Measurements from ENCODE around the gene ANXA6. TPM values are rescaled to one million over a fixed set of nuclear protein-coding genes. Genes with fewer than 3 reads are reported as not detected.

ANXA6 gene
- total and polyA plus RNA-seq, 2 donors (not counting 1 experiment from before 2014, with no cell fraction given), result 136 to 300 TPM

DNA sequence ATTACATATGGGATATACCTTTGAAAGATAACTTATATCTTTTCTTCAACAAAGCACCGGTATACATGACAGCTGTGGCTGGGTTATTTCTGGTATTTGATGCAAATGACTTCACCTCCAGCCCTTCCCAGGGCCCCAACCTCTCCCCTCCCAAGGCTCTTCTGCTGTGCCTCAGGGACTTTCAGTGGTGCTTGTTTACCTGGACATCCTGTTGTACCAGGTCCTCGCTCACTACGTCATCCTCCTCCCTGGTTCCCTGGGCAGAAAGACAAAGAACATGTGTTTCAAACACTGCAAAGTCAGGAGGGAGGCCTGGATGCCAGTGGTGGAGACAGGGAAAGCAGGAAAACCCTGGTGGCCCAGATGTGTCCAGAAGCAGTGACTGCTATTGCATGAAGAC is 23.4 kb downstream of the ANXA6 start:
- Mint-ChIP-seq H3K4me1 (peaks cover 81% of the 10 kb centered on the region), H3K27me3 (no peaks in the 10 kb centered on the region), H3K9me3 (ENCODE audit: insufficient read depth) (no peaks in the 10 kb centered on the region), H3K27ac (peak overlapping the region; percentile 87), H3K4me3 (peak overlapping the region; percentile 62)
- H3K9ac ChIP-seq (ENCODE audit: low read length), result no peak overlapping the region
- TF ChIP-seq, protein P1, sequence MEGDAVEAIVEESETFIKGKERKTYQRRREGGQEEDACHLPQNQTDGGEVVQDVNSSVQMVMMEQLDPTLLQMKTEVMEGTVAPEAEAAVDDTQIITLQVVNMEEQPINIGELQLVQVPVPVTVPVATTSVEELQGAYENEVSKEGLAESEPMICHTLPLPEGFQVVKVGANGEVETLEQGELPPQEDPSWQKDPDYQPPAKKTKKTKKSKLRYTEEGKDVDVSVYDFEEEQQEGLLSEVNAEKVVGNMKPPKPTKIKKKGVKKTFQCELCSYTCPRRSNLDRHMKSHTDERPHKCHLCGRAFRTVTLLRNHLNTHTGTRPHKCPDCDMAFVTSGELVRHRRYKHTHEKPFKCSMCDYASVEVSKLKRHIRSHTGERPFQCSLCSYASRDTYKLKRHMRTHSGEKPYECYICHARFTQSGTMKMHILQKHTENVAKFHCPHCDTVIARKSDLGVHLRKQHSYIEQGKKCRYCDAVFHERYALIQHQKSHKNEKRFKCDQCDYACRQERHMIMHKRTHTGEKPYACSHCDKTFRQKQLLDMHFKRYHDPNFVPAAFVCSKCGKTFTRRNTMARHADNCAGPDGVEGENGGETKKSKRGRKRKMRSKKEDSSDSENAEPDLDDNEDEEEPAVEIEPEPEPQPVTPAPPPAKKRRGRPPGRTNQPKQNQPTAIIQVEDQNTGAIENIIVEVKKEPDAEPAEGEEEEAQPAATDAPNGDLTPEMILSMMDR (IDR thresholded peaks at IDR 0.05), result no peak
- TF ChIP-seq EZH2 (IDR thresholded peaks at IDR 0.05; ENCODE audit: borderline replicate concordance, insufficient read depth, low read depth, low read length, poor library complexity, severe bottlenecking), result no peak
- DNase-seq, result no peak
- intact Hi-C loops (cut with micrococcal nuclease), result no loop called here
- CTCF ChIA-PET, result interaction anchor here (1.4 to 48.0 kb wide), 5 partner anchors 7 to 105 kb away, joined by 5 to 1701 read pairs (median 14); partner anchors contain the start of gene ANXA6
- H3K27ac ChIP-seq (ENCODE audit: low read length in 2 of 2), result peak overlapping the region; percentile 48 to 70
- peaks cover 5 to 94% of the 10 kb centered on the region in 2 experiments for H3K36me3 ChIP-seq (replicated peaks in 1 of 2; ENCODE audit: control extremely low read depth in 1 of 2, control insufficient read depth in 1 of 2, extremely low read depth in 1 of 2, insufficient read depth in 2 of 2, low read length in 1 of 2)
- H3K27me3 ChIP-seq (replicated peaks in 1 of 4; ENCODE audit: control extremely low read depth in 1 of 4, control insufficient read depth in 3 of 4, insufficient read depth in 4 of 4, low read length in 3 of 4), result no peaks in the 10 kb centered on the region
- peak overlapping the region; percentile 33 for H3K4me2 ChIP-seq (replicated peaks; ENCODE audit: low read depth, low read length, poor library complexity, severe bottlenecking)
- 60% methylated on average over 1 of the region's 3 CpGs for WGBS (ENCODE audit: insufficient coverage)
- peak; percentile 37 for ATAC-seq (ENCODE audit: low read depth)
- no peaks in the 10 kb centered on the region for H4K20me1 ChIP-seq (ENCODE audit: control insufficient read depth, insufficient read depth, low read length, poor library complexity, severe bottlenecking)
- H3K79me2 ChIP-seq (ENCODE audit: control insufficient read depth, insufficient read depth, low read length), result peaks cover 48% of the 10 kb centered on the region
- POLR2A ChIA-PET, result interaction anchor here (0.8 to 2.2 kb wide), 2 partner anchors 8 to 20 kb away, joined by 3 to 8 read pairs; no protein-coding TSS in a partner anchor
- peaks cover 40 to 76% of the 10 kb centered on the region in 2 donors for H3K4me1 ChIP-seq (ENCODE audit: control insufficient read depth in 2 of 2, insufficient read depth in 2 of 2, low read length in 2 of 2)
- H3K4me3 ChIP-seq (ENCODE audit: control extremely low read depth in 1 of 5, extremely low read depth in 1 of 5, insufficient read depth in 1 of 5, low read depth in 2 of 5, low read length in 4 of 5), result peak overlapping the region in 1 of 5 experiments; percentile 7
- H3K9me3 ChIP-seq (ENCODE audit: control extremely low read depth in 1 of 3, control insufficient read depth in 2 of 3, insufficient read depth in 1 of 3, low read length in 2 of 3), result no peaks in the 10 kb centered on the region
- H2AFZ ChIP-seq (ENCODE audit: insufficient read depth, low read depth, low read length, poor library complexity, severe bottlenecking), result no peak overlapping the region

- peak overlapping the region; percentile 33 for H3K4me2 ChIP-seq (replicated peaks; ENCODE audit: low read depth, low read length, poor library complexity, severe bottlenecking)
- H3K27me3 ChIP-seq (replicated peaks in 1 of 4; ENCODE audit: control extremely low read depth in 1 of 4, control insufficient read depth in 3 of 4, insufficient read depth in 4 of 4, low read length in 3 of 4), result no peaks in the 10 kb centered on the region
- no peak for TF ChIP-seq EZH2 (IDR thresholded peaks at IDR 0.05; ENCODE audit: borderline replicate concordance, insufficient read depth, low read depth, low read length, poor library complexity, severe bottlenecking)
- TF ChIP-seq, protein P1 (IDR thresholded peaks at IDR 0.05), result no peak
- no peak overlapping the region for H2AFZ ChIP-seq (ENCODE audit: insufficient read depth, low read depth, low read length, poor library complexity, severe bottlenecking)
- no peaks in the 10 kb centered on the region for H4K20me1 ChIP-seq (ENCODE audit: control insufficient read depth, insufficient read depth, low read length, poor library complexity, severe bottlenecking)
- peaks cover 45% of the 10 kb centered on the region for H3K79me2 ChIP-seq (ENCODE audit: control insufficient read depth, insufficient read depth, low read length)
- ATAC-seq (ENCODE audit: low read depth) (peak; percentile 57), DNase-seq (peak; percentile 73)
- H3K4me1 ChIP-seq (ENCODE audit: control insufficient read depth in 2 of 2, insufficient read depth in 2 of 2, low read length in 2 of 2), result peaks cover 47 to 76% of the 10 kb centered on the region in 2 donors
- POLR2A ChIA-PET, result interaction anchor here (0.7 to 2.4 kb wide), 3 partner anchors 9 to 106 kb away, joined by 3 to 7 read pairs (median 4); no protein-coding TSS in a partner anchor
- CTCF ChIA-PET, result interaction anchor here (1.5 to 48.0 kb wide), 6 partner anchors 6 to 119 kb away, joined by 3 to 1701 read pairs (median 12); partner anchors contain the start of gene ANXA6
- Mint-ChIP-seq H3K9me3 (ENCODE audit: insufficient read depth) (no peaks in the 10 kb centered on the region), H3K27me3 (no peaks in the 10 kb centered on the region), H3K4me3 (peak overlapping the region; percentile 63), H3K4me1 (peaks cover 82% of the 10 kb centered on the region), H3K27ac (peak overlapping the region; percentile 87)
- 8% methylated on average over 4 of the region's 4 CpGs for WGBS (ENCODE audit: insufficient coverage)
- H3K36me3 ChIP-seq (replicated peaks in 1 of 2; ENCODE audit: control extremely low read depth in 1 of 2, control insufficient read depth in 1 of 2, extremely low read depth in 1 of 2, insufficient read depth in 2 of 2, low read length in 1 of 2), result peaks cover 5 to 94% of the 10 kb centered on the region in 2 experiments
- no peaks in the 10 kb centered on the region for H3K9me3 ChIP-seq (ENCODE audit: control extremely low read depth in 1 of 3, control insufficient read depth in 2 of 3, insufficient read depth in 1 of 3, low read length in 2 of 3)
- H3K27ac ChIP-seq (ENCODE audit: low read length in 2 of 2), result peak overlapping the region; percentile 8 to 70
- H3K4me3 ChIP-seq (ENCODE audit: control extremely low read depth in 1 of 5, extremely low read depth in 1 of 5, insufficient read depth in 1 of 5, low read depth in 2 of 5, low read length in 4 of 5), result no peak overlapping the region
- no peak overlapping the region for H3K9ac ChIP-seq (ENCODE audit: low read length)
- intact Hi-C loops (cut with micrococcal nuclease), result no loop called here
These were observed 24.6 kb downstream of the ANXA6 start for GRCh38 chr5:151132963-151133362.

Measured in B cell (primary cell).